ENCODE measurements around the gene ALDOC.

The ALDOC gene

GRCh38 chr17:28585851-28586250, 9.2 kb upstream of the ALDOC start:
- no peak overlapping the region for H3K4me3 ChIP-seq (ENCODE audit: low read depth, low read length)
- TF ChIP-seq MYC (IDR thresholded peaks at IDR 0.05; ENCODE audit: low read depth, low read length) (no peak), POLR2A (IDR thresholded peaks at IDR 0.05; ENCODE audit: extremely low read depth, insufficient read length) (no peak), CTCF (IDR thresholded peaks at IDR 0.05; ENCODE audit: low read depth, low read length) (no peak), MAX (IDR thresholded peaks at IDR 0.05; ENCODE audit: low read depth, low read length) (no peak)
- no peak for DNase-seq (ENCODE audit: low read depth)

GRCh38 chr17:28584434-28584833, 7.7 kb upstream of the ALDOC start:
- DNase-seq (ENCODE audit: low read depth) = no peak
- H3K4me3 ChIP-seq (ENCODE audit: low read depth, low read length) = no peak overlapping the region
- TF ChIP-seq POLR2A (IDR thresholded peaks at IDR 0.05; ENCODE audit: extremely low read depth, insufficient read length) (no peak), CTCF (IDR thresholded peaks at IDR 0.05; ENCODE audit: low read depth, low read length) (no peak), MAX (IDR thresholded peaks at IDR 0.05; ENCODE audit: low read depth, low read length) (no peak), MYC (IDR thresholded peaks at IDR 0.05; ENCODE audit: low read depth, low read length) (no peak)

GRCh38 chr17:28582513-28582912, 5.8 kb upstream of the ALDOC start:
- no peak for DNase-seq (ENCODE audit: low read depth)
- no peak overlapping the region for H3K4me3 ChIP-seq (ENCODE audit: low read depth, low read length)
- no peak for TF ChIP-seq CTCF (IDR thresholded peaks at IDR 0.05; ENCODE audit: low read depth, low read length)
- TF ChIP-seq POLR2A (IDR thresholded peaks at IDR 0.05; ENCODE audit: extremely low read depth, insufficient read length) = no peak
- TF ChIP-seq MAX (IDR thresholded peaks at IDR 0.05; ENCODE audit: low read depth, low read length) = no peak
- no peak for TF ChIP-seq MYC (IDR thresholded peaks at IDR 0.05; ENCODE audit: low read depth, low read length)

- TF ChIP-seq CTCF (IDR thresholded peaks at IDR 0.05; ENCODE audit: low read depth, low read length) = no peak
- TF ChIP-seq MYC (IDR thresholded peaks at IDR 0.05; ENCODE audit: low read depth, low read length) = no peak
- TF ChIP-seq MAX (IDR thresholded peaks at IDR 0.05; ENCODE audit: low read depth, low read length) = no peak
- TF ChIP-seq POLR2A (IDR thresholded peaks at IDR 0.05; ENCODE audit: extremely low read depth, insufficient read length) = no peak
- DNase-seq (ENCODE audit: low read depth) = no peak
- H3K4me3 ChIP-seq (ENCODE audit: low read depth, low read length) = no peak overlapping the region
Observed at GRCh38 chr17:28580959-28581358, 4.3 kb upstream of the ALDOC start.

- no peak for TF ChIP-seq CTCF (IDR thresholded peaks at IDR 0.05; ENCODE audit: low read depth, low read length)
- no peak for TF ChIP-seq MAX (IDR thresholded peaks at IDR 0.05; ENCODE audit: low read depth, low read length)
- no peak for TF ChIP-seq POLR2A (IDR thresholded peaks at IDR 0.05; ENCODE audit: extremely low read depth, insufficient read length)
- TF ChIP-seq MYC (IDR thresholded peaks at IDR 0.05; ENCODE audit: low read depth, low read length) = no peak
- DNase-seq (ENCODE audit: low read depth) = no peak
- H3K4me3 ChIP-seq (ENCODE audit: low read depth, low read length) = no peak overlapping the region
Observed at GRCh38 chr17:28579526-28579925, 2.8 kb upstream of the ALDOC start.

Measured in NB4 (cell line).